ENCODE data around the gene COBL.

The COBL gene

DNA sequence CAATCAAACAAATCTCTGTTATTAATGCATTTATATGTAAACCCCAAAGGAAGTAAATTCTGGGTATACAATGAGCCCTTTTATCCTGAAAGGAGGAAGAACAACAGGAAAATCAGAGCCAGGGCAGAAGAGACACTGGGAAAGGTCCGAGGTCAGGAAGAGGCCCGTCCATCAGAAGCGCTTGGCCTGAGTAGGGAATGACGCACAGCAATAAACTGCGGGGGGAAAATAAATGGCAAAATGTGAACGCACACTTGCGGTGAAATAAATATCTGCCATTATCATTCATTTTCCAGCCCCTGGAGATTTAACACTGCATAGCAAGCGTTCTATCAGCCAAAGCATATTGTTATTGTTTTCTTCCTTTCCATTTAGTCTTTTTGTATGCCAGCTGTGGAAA is 243.4 kb downstream of the COBL start:
- DNase-seq (ENCODE audit: low spot score), result no peak

DNA sequence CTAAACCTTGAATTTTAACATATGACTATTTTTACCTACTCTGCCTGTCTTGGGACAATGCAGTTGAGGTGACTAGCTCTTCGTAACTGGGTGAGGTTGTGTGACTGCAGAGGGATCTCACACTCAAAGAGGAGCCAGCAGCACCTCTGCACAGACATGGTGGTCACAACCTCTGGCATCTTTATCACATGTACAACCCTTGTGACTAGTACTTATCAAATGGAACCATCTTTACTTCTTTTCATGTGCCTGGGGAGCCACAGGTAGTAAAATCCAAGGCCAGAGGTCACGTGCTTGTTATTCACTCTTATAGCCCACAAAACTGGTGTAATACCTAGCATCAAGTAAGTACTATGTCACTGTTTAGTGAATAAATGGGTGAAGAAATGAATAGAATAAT is 244.3 kb downstream of the COBL start:
- DNase-seq (ENCODE audit: low spot score), result no peak

DNA sequence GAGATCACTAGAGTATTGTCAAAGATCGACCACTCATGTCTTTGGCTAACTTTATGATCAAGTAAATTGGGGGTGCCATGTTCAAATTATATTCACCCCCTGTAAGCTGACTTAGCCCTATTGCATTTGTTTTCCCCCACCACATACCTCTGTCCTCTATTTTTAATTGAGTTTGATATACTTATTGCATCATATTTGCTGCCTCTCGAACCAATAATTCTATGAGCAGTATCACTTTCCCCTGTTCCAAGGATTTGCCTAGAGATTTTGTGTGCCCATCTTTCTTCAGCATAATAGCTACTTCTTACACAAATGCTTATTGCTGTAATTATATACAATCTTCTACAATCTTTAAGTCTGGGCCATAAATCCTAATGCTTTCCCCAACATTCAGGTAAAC is 245.2 kb downstream of the COBL start:
- DNase-seq (ENCODE audit: low spot score), result no peak

DNA sequence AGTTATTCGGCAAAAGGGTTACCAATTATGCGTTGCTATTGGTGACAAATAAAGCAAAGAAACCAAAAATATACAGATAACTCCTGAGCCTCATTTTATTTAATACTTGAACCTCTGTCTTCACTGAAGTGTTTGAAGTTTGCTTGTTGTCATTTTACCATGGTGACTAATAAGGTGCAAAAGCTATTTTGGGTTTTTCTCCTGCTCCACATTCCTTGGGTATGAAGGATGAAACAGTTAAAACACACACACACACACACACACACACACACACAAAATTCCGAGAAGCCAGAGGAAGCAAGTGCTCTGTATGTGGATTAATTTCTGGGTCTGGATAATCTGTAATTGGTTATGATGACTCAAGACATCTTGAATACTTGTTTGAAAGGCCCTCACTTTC is 246.5 kb downstream of the COBL start:
- no peak for DNase-seq (ENCODE audit: low spot score)

DNA sequence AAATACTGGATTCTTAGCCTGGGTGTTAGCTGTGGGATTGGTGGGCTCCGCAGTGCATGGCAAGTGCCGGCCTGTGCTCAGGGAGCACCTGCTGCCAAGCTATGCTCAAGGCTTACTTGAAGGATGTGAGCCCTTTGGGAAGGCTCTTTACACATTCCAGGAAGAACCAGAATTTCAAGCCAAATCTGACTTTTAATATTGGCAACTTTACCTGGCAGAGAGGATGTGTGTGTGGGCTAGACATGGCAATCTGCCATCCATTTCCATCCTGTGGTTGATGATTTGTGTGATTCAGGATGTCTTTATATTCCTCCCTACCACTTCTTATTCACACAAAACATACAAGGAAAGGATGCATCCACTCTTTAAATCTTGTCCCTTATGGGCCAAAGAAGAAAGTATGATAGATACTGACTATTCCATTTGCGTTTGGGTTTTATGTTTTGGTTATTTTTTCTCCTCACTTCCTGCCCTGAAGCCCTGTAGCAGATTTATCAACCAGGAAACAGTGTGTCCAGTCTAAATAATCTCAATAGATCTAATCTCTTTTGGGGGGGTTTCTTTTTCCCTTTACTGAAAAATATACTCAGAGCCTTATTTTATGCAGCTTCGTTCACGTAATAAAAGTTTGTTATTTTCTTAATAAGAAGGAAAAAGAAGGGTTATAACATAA is 247.1 kb downstream of the COBL start:
- no peak for DNase-seq (ENCODE audit: low spot score)

DNA sequence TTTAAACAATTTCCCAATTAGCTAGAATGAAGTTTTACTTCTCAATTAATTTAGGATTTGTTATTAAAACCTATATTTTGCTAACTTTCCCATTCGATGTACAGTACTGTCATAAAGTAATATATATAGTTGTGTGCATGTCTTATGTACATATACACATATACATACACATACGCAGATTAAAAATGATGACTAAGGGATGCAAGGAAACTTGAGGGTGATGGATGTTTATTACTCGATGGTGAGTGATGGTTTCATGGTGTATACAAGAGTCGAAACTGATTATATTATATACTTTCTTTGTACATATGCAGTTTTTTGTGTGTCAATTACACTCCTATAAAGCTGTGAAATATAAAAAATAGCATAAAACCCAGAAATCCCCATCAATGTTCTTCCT is 248.2 kb downstream of the COBL start:
- DNase-seq (ENCODE audit: low spot score), result no peak

DNA sequence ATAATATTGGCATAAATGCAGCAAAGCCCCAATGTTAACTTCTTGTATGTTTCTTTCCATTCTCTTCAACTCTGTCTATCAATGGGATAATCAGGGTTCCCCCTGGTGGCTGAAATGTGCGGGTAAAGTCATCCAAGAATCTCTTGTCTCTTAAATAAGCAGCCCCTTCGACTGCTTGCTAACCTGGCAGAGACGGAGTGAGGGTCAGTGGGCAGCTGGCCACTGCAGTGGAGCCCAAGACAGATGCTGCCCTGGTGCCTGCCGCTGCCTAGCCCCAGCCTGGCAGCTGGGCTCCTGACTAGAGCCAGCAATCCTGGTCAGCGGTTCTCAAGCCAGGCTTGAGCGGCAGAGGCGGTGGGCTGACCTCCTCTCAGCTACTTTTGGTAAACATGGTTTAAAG is 248.9 kb downstream of the COBL start:
- peak; percentile 36 for DNase-seq (ENCODE audit: low spot score)

DNA sequence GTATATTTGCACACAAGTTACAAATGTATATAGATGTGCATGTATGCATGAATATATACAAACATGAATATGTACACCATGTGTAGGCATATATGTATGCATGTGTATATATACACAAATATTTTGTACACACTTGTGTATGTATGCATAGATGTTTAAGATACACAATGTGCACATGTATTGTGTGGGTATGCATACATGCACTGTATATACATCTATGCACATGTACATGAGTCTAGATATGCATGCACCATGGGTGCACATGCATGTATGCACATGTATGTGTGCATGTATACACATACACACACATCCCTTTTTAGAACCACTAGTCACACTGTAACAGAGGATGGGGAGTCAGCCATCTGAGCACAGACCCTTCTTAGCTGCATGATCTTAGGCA is 249.4 kb downstream of the COBL start:
- DNase-seq (ENCODE audit: low spot score), result no peak

DNA sequence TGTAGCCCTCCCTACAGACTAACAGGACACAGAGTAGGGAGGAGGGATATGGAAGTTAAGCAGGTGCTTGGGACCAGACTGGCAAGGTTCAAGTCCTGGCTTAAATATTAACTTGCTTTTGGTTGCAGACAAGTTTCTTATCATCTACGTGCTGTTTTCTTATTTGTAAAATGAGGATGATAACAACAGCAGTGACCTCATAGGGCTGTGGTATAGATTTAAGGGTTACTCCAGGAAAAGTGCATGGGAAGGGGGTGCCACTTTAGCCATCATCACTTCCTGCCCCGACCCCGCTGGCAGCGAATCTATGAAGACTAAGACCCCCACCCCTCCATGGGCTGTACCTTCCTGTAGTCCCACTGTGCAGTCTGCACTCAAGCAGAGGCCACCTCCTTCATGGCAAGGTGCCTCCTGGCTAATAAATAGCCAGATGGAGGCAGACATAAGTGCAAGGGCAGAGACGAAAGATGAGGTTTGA is 250.2 kb downstream of the COBL start:
- no peak for DNase-seq (ENCODE audit: low spot score)

DNA sequence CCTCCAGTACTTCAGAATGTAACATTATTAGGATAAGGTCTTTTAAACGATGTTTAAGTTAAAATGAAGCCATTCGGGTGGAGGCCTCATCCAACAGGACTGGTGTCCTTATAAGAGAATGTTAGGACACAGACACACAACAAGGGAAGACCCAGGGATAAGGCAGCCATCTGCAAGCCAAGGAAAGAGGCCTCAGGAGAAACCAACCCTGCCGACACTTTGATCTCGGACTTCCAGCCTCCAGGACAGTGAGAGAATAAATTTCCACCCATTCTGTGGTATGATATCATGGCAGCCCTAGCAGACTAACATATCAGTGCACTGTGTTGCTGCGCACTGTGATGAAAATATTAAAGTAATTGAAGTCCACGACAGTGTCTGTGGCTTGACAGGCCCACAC is 250.8 kb downstream of the COBL start:
- DNase-seq (ENCODE audit: low spot score), result no peak

DNA sequence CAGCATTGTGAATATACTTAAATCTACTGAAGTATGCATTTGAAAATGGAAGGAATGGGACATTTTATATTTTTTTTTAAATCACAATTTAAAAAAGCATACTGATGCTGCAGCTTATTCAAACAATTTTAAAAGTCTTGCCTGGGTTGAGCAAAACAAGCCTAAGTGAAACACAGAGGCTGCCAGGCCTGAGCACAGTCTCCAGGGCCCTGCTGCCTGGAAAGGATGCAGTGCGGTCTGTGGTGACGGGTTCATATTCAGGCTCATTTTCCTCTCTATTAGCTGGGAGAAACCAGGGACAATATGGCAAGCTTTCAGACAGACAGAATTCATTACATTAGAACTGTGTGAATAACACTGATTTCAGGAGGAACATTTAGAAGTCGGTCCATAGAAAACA is 251.9 kb downstream of the COBL start:
- DNase-seq (ENCODE audit: low spot score), result no peak

DNA sequence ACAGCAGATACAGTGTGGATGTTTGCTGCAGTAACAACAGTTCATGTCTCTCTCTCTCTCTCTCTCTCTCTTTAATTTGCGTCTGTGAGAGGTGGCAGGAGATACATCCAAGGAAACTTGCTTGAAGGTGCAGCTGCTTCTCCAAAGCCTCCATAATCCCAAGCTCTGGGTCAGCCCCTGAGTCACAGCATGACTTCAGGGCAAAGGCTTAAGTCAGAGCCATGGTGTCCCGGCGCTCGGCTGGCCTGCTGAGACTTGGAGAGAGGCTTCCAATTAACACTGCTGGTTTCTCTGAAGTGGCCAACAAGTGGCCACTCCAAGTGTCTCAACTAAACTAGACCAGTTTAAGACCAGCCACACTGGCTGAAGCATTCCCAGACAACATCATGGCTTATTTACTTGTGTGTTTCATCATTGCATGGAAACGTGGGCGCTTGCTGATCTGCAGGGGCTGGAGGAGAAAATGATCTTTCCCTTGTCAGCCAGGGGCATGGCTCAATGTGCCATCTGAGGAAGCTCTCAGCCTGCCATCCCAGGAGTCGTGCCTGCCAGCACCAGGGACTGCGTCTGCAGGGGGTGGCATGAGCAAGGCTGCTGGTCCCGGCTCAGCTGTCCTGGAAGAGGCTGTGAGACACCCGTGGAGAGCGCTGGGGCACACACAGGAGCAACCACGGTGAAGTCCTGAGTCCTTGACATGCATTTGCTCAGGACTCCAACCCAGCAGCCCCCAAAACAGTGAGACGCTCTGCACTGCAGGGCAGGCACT is 254.2 kb downstream of the COBL start:
- DNase-seq (ENCODE audit: low spot score), result no peak

DNA sequence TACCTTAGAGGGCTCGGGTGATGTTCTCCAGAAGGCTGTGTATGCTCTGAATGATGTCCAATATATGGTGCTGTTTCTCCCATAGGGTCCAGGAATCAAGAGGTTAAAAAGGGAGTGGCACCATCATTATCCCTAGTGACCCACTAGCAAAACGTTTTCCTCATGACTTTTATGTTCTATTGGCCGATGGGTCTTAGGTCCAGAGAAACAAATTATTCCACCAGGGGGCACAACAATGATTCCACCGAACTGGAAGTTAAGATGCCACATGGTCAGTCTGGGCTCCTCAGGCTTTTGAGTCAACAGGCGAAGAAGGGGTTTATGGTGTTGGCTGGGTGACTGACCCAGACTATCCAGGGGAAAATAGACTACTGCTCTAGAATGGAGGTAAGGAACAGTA is 256.1 kb downstream of the COBL start:
- DNase-seq (ENCODE audit: low spot score), result no peak

DNA sequence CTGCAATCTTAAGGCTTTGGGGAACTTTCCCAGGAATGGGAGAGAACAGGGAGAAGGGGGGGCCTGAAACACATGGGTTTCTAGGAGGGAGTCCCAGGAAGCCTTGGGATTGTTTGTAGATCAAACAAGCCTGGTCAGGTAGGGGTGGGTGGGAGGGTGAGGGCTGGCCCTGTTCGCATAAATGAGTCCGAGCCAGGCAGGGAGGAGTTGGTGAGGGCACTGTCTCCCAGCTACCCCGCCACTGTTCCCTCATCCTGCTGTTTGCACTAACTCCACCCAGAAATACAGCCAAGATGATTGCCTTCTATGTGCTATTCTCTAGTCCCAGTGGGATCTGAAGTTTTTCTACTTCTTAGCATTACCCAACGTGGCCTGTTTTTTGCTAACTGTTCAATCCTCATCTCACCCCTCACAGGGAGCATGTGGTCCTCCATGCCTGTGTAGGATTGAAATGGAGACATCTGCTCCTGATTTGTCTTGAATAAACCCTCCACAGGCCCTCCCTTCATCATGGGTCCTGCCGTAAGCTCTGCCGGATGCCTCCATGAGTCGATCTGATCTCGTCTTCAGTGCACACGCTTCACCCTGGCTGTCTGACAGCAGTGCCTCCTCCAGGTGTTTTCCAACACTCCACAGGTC is 257.0 kb downstream of the COBL start:
- no peak for DNase-seq (ENCODE audit: low spot score)

DNA sequence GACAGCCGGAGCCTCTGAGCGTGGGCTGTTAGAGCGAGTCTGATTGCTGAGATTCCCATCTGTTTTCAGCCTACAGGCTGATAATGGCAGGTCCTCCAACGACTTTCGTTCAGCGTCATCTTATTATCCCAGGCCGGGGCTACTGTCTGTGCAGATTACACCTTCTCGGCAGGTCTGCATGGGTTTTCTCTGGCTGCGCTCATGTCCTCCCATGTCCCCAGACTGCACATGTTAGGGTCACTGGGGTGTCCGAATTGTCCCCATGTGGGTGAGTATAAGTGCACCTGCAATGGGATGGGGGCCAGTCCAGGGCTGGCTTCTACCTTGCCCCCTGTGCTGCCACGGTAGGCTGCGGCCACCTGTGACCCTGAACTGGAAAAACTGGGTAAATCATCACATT is 257.8 kb downstream of the COBL start:
- DNase-seq (ENCODE audit: low spot score), result no peak

DNA sequence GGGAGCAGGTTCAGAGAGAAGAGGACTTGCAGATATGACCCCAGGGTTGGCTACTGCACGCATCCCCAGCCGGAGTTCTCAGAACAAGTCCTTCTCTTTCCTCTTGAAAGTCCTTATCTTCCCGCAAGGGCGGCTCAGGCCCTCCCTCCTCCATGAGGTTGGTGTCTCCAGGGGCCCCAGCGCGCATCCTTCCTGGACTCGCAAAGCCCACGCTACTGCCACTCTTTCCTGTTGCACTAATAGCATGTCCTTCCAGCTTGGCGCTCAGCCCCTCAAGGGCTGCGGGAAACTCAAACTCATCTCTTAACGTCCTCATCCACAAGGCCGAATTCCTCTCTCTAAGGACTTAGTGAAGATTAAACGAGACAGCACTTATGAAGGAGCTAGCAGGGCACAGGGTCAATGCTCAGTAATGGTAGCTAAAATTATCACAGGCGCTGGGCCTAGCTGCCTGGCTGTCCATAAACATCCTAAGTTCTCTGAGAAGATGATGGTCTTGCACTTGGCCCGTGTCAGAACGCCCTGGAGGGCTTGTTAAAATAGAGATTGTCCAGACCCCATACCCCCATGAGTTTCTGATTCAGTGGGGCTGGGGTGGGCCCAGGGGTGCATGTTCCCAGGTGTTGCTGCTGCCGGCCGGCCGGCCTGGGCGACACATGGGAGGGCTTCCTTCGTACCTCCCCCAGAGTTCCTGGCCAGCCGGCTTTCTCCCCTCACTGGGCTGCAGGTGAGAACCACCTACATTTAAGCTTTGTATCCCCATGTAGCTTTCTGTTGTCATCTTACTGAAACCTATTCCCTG is 261.4 kb downstream of the COBL start:
- no peak for DNase-seq (ENCODE audit: low spot score)

DNA sequence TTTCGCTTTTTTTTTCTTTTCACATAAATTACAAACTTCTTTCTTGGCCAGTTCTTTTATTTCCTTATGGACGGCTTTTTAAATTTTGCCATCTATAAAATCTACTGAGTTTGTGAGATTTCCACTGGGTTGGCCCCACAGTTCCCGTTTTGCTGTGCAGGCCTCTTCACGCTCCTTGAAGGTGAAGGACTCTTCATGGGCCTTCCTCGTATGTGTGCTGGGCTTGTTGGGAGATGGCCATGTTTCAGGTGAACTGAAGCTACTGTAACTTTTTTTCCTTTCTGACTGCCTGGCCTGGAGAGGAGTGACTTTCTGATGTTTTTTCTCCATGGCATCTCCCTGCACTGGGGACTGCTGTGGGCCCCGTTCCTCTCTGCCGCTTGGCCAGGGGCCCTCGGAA is 262.4 kb downstream of the COBL start:
- DNase-seq (ENCODE audit: low spot score), result no peak

DNA sequence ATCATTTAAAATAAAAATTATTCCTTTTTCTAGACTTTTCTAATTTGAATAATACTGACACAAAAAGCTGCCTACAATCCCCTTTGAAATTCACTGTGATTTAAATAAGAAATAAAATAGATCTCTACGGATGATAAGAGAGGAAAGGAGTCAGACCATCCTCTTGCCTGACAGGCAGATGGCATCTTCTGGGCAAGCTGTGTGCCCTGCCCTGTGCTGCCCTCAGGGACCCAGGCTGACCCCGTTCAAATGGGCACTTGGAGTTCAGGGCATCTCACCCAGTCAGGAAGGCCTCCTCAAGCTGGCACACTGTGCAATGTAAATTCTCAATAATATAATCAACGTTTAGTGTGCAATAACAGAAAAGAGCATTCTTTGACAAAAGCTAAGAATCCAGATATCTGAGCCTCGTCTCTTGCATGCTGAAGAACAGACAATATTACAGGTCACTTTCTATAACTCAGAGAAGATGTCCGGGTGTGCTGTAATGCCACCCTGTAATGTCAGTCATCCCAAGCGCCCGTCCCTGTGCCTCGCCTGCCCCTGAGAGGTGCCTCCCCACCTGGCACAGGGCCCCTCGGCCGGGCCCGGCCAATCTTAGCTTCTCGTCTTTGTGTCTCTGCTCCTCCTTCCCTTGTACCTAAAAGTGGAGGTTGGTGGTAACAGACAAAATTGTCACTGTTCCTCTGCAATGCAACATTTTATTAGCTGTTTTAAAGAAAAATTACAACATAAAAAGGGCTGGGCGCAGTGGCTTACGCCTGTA is 263.3 kb downstream of the COBL start:
- DNase-seq (ENCODE audit: low spot score), result no peak

DNA sequence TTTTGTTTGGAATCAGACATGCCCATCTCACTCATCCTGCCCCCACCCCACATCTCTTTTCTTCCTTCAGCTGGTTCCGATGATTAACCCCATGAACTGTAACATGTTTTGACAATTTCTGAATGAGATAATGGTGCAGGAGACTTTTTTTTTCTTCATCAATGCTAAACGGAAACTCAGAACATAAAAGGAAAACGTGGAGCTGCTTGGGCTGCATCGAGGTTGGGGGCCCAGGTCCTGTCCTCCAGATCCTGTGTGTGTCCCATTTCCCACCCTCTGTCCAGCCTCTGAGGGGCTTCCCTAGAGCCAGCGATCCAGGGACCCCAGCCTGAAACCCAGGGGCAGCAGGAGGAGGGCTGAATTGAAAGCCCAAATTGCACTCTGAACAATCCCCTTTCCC is 270.1 kb downstream of the COBL start:
- DNase-seq (ENCODE audit: low spot score), result no peak

DNA sequence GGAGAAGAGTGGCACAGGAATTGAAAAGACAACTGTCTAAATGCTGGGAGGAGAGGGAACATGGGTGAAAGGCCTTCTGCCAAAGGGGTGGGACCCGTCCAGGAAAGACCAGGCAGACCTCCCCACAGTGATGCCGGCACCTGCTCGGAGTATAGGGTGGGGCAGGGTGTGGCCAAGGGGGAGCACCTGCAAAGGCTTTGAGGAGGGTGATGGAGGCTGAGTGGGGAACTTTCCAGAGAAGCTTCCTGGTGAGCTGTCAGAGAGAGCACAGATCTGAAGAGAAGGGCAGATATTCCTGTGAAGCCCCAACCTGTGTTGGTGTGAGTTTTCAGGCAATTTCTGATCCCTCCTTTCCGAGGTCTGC is 270.5 kb downstream of the COBL start:
- DNase-seq (ENCODE audit: low spot score), result no peak

DNA sequence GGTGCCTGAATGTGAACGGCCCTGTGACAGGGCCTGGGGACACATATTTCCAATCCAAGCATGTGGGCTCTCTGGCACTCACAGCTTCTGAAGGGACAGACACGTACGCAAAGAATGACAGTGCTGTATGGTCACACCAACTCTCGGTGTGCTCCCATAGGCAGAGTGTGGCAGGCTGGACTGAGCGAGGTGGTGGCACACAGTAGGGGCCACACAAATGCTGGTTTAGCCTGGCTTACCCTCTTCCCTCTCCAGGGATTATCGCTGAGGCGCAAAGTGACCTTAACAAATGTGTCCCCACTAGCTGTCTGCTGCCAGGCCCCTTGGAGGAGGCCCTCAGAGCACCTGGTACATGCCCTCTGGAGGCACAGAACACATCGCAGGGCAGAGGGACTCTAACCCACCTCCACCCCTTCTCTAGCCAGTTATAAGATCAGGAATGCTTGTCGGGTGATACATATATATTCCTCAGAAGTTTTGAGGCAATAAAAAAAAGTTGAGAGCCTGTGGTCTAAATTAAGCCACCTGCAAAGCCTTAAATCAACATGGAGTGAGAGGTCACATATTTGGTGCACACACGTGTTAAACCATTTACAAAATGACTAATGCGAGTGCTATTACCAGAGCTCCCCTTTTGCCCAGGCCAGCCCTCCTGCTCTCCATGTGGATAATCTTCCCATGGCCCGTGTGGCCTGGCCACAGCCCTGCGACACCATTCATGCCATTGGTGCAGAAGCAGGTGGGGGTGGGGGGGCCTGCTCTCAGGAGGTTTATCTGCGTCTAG is 271.1 kb downstream of the COBL start:
- DNase-seq (ENCODE audit: low spot score), result no peak

All from CD4-positive, alpha-beta T cell treated with Interleukin-2 at 100 ng/mL for 4 hours (primary cell).